Retinal pigment epithelial cell (primary cell): Measurements from ENCODE around the gene WDR93.

Source experiments
- DNase-seq: peaks from one replicate; pipeline ENCODE4 v3.0.0-alpha.2; 2010; ENCODE audit warnings: low read depth
- H3K4me3 ChIP-seq: 2 replicates; pipeline ENCODE4 v1.5.1; 2011; ENCODE audit warnings: mild to moderate bottlenecking, low read length, control low read depth, moderate library complexity
- CTCF ChIP-seq: conservative IDR thresholded peaks from 2 replicates; pipeline ENCODE4 v1.5.1; 2011; ENCODE audit warnings: low read depth, low read length, control low read depth, inconsistent platforms

The WDR93 gene

DNA sequence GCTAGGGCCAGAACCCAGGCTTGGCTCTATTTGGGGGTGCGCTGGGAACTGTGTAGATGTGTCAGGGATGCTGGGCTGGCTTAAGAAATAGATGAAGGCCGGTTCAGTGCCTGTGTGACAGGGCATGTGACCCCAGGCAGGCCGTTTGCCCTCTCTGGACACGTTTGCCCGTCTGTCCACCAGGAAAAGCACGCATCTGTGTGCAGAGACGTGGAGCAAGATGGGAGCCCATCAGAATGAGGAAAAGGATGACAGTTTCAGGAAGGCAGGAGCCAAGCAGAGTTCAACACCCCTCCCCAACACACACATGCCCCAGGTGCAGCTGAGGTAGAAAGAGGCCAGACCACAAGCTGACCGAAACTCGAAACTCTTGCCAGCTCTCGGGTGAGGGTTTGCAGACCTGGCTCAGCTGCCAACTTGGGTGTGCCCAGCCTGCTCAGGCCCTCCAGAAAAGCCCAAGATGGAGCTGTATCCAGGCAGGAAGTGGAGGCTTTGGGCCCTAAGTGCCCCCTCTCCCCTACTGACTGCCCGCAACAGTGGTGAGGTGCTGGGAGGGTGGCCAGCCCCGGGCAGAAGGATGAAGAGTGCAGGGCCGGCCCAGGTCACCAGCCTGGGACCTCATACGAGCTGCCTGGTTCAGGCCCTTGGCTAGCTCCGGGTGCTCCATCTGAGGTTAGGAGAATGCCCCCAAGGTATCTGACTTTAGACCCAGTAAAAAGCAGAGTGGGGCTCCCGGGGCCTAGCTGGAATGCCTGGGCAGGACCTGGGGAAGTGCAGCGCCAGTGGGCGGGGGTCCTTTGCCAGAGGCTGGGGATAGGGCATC is 70.6 kb downstream of the WDR93 start:
- H3K4me3 ChIP-seq, result no peak overlapping the region
- no peak for TF ChIP-seq CTCF
- DNase-seq, result no peak

DNA sequence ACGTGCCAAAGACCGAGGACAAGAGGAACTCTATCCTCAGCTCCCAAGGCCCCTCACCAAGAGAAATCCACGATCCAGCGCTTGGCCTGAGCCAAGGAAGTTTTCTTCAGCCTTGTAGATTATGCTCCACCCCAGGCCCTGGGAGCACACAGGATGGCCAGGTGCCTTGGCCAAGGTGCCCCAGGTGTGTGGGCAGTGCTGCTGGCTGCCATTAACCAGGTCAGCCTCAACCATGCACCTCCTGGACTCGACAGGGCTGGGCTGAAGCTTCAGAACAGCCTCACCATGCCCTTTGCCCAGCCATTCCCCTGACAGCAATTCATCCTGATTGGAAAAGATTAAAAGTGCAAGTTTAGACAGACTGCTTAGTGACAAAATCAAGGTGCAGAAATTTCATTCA is 71.3 kb downstream of the WDR93 start:
- no peak overlapping the region for H3K4me3 ChIP-seq
- TF ChIP-seq CTCF, result no peak
- no peak for DNase-seq

- no peak for DNase-seq
- no peak for TF ChIP-seq CTCF
- H3K4me3 ChIP-seq, result no peak overlapping the region
These were observed 75.1 kb downstream of the WDR93 start for GRCh38 chr15:89765694-89766093.

DNA sequence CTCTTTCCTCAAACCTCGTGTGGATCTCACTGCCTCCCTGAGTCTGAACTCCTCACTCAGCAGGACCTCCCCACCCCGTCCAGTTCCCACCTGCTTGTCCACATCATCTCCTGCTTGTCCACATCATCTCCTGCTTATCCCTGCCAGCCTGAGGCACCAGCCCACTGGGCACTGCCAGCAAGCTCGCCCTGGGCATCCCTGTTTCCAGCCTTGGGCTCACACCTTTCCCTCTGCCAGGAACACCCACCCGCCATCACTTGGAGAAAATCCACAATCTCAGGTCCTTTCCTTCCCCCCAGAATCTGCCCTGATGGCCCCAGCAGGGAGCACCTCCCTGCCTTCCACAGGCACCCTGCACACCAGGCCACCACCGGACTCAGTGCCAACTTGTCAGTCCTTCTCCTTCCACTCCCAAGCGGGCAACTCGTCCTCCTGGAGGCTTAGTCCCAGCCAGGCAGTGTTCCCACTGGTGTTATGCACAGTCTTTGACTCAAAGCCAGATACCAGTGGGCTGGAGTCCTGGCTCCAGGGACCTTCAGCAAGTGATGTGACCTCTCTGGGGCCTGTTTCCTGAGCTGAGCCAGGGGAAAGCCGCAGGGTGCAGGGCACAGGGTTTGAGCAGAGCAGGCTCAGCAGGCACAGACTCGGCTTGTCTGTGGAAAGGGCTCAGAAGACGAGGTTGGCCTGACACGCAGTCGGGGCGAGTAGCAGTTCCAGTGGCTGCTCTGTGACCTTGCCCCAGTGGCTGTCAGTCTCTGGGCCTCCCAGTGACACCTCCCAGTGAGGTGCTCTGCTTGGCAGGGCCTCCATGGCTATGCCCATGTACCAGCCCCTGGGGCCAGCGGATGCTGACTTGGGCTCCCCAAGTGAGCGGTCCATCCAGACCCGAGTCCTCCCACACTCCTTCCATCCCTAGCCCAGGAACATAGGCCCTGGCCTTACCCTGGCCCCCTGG is 76.0 kb downstream of the WDR93 start:
- TF ChIP-seq CTCF, result no peak
- no peak overlapping the region for H3K4me3 ChIP-seq
- DNase-seq, result no peak

DNA sequence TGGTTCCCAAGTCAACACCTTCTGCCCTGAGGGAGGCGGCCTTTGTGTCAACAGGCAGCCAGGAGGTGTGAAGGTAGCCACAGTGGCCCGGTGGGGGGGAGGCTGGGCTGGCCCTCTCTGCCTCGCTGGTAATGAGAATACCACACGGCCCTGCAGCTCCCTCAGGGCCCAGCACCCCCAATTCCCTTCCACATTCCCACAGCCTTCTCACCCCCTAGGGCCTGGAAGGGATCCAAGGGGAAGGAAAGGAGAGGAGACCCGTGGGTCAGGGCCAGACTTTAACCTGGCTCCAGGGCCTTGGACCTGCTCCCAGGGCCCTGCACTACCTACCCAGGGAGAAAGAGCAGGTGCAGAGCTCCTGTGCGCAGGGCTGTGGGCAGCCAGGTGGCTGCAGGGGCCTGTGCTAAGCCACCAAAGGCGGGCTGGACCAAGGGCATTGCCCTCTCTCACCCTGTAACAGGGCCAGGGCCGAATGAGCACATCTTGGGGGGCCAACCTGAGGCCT is 76.9 kb downstream of the WDR93 start:
- no peak for TF ChIP-seq CTCF
- DNase-seq, result no peak
- no peak overlapping the region for H3K4me3 ChIP-seq

- no peak overlapping the region for H3K4me3 ChIP-seq
- DNase-seq, result no peak
- no peak for TF ChIP-seq CTCF
These were observed 77.5 kb downstream of the WDR93 start for GRCh38 chr15:89768071-89768500.
